GM19397 (cell line): Measurements from ENCODE around the gene ACTG2.

Experiments
- ATAC-seq: cut with Tn5 transposase; IDR thresholded peaks from one replicate; pipeline ENCODE4 v1.9.1; 2021; ENCODE audit warnings: mild to moderate bottlenecking, moderate library complexity; ENCODE audit not compliant: unreplicated experiment

The ACTG2 gene

GRCh38 chr2:73963385-73964120, 70.7 kb downstream of the ACTG2 start:
- no peak for ATAC-seq

DNA sequence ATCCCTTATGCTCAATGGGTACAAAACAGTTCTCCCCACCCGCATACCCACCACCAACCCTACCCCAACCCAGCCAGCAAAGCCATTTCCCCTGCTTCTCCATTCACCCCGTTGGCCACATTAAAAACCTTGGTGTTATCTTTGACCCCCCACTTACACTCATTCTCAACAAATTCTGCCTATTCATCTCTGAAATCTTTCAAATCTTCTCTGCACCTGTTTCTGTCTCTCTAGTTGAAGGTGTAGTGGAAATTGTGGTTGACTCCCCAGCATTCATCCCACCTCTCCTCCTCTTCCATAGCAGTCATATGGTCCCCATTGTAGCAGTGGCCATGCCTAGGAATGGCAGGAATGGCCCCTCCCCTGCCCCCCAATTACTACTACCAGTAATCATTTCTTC, 71.4 kb downstream of the ACTG2 start:
- no peak for ATAC-seq

DNA sequence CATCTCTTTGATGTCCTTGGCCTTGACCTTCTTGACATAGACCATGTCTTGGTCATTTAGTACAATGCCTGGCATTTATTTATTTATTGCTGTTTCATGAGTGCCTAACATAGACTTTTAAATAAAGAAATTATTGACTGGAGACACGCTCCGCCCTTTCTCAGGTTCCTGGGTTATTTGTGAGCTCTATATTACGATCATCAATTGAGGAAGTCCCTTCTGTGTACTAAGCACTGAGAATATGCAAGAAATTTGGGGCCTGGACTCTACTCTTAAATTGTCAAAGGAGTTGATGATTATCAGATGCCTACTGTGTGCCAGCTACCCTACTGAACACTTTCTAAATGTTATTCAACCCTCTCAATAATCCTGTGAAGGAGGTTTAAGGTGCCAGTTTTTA, 72.2 kb downstream of the ACTG2 start:
- ATAC-seq, result no peak

GRCh38 chr2:73968357-73968937, 75.6 kb downstream of the ACTG2 start:
- ATAC-seq, result no peak

- no peak for ATAC-seq
Measured at GRCh38 chr2:73969356-73969755, 76.5 kb downstream of the ACTG2 start.
